Measurements from ENCODE around the gene PPP5C. TPM values are rescaled to one million over a fixed set of nuclear protein-coding genes. Genes with fewer than 3 reads are reported as not detected.
"Not testable (repeated sequence)": the region's sequence is repeated elsewhere in the genome, so short reads cannot be mapped to it uniquely, and the experiment has no call there.

Gene PPP5C
- total RNA-seq, 4 donors from 2014 or later: 39.9 to 74.7 (median 61.9) TPM

GRCh38 chr19:46308510-46308909 lies 38.4 kb upstream of the PPP5C start:
- Histone ChIP-seq H3K4me1 (peaks cover 11 to 79% (median 64%) of the 10 kb centered on the region in 4 donors), H3K9me3 (no peaks in the 10 kb centered on the region), H3K4me3 (no peak overlapping the region), H3K27me3 (no peaks in the 10 kb centered on the region), H3K27ac (replicated peaks in 1 of 4) (peak overlapping the region; percentile 48 to 97 (median 53)), H3K36me3 (peaks cover 95 to 100% (median 98%) of the 10 kb centered on the region in 4 donors)
- no peak for DNase-seq (ENCODE audit: extremely low spot score)
- intact Hi-C loops (cut with DNase I): loop anchor here (5.0 kb wide), 1 partner anchor 34 kb away; no protein-coding TSS in a partner anchor
- no peak for TF ChIP-seq POLR2AphosphoS5 (IDR thresholded peaks at IDR 0.05)
- TF ChIP-seq EP300 (IDR thresholded peaks at IDR 0.05): no peak
- TF ChIP-seq, protein P1, sequence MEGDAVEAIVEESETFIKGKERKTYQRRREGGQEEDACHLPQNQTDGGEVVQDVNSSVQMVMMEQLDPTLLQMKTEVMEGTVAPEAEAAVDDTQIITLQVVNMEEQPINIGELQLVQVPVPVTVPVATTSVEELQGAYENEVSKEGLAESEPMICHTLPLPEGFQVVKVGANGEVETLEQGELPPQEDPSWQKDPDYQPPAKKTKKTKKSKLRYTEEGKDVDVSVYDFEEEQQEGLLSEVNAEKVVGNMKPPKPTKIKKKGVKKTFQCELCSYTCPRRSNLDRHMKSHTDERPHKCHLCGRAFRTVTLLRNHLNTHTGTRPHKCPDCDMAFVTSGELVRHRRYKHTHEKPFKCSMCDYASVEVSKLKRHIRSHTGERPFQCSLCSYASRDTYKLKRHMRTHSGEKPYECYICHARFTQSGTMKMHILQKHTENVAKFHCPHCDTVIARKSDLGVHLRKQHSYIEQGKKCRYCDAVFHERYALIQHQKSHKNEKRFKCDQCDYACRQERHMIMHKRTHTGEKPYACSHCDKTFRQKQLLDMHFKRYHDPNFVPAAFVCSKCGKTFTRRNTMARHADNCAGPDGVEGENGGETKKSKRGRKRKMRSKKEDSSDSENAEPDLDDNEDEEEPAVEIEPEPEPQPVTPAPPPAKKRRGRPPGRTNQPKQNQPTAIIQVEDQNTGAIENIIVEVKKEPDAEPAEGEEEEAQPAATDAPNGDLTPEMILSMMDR (IDR thresholded peaks at IDR 0.05): no peak
- no peak for TF ChIP-seq POLR2A (IDR thresholded peaks at IDR 0.05; ENCODE audit: low read depth)
- 93% methylated on average over 6 of the region's 15 CpGs for WGBS

DNA sequence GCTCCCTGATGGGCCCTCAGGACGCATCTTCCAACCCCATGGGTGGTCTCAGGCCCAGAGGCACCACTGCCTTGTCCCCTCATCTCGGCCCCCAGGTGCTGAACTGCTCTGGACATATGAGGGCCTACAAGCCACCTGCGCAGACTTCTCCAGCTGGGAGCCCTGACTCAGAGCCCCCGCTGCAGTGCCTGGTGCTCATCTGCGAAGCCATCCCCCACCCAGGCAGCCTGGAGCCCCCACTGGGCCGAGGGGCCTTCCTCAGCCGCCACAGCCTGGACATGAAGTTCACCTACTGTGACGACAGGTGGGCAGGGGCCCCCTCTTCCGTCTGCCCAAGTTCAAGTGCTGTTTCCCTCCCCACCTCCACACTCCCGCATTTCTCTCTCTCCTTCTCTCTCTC lies 37.8 kb upstream of the PPP5C start:
- no peaks in the 10 kb centered on the region for H3K27me3 ChIP-seq
- H3K36me3 ChIP-seq: peaks cover 91 to 100% (median 96%) of the 10 kb centered on the region in 4 donors
- intact Hi-C loops (cut with DNase I): loop anchor here (5.0 kb wide), 1 partner anchor 33 kb away; no protein-coding TSS in a partner anchor
- TF ChIP-seq POLR2A (IDR thresholded peaks at IDR 0.05; ENCODE audit: low read depth) (no peak), POLR2AphosphoS5 (IDR thresholded peaks at IDR 0.05) (no peak), EP300 (IDR thresholded peaks at IDR 0.05) (no peak)
- TF ChIP-seq, protein P1 (IDR thresholded peaks at IDR 0.05): no peak
- WGBS: 93% methylated on average over 5 of the region's 10 CpGs
- H3K27ac ChIP-seq (replicated peaks in 1 of 4): peak overlapping the region in 2 of 4 donors; percentile 48 to 97
- DNase-seq (ENCODE audit: extremely low spot score): no peak
- no peaks in the 10 kb centered on the region for H3K9me3 ChIP-seq
- H3K4me3 ChIP-seq: no peak overlapping the region
- peaks cover 6 to 76% (median 60%) of the 10 kb centered on the region in 4 donors for H3K4me1 ChIP-seq

GRCh38 chr19:46311444-46311843 lies 35.4 kb upstream of the PPP5C start:
- H3K36me3 ChIP-seq: peaks cover 84 to 100% (median 95%) of the 10 kb centered on the region in 4 donors
- TF ChIP-seq EP300 (IDR thresholded peaks at IDR 0.05) (no peak), POLR2AphosphoS5 (IDR thresholded peaks at IDR 0.05) (no peak), POLR2A (IDR thresholded peaks at IDR 0.05; ENCODE audit: low read depth) (no peak)
- TF ChIP-seq, protein P1 (IDR thresholded peaks at IDR 0.05): no peak
- H3K4me1 ChIP-seq: peaks cover 0 to 52% (median 38%) of the 10 kb centered on the region in 4 donors
- H3K27ac ChIP-seq (replicated peaks in 1 of 4): peak overlapping the region; percentile 0 to 38 (median 37)
- WGBS: 100% methylated on average over 5 of the region's 5 CpGs
- intact Hi-C loops (cut with DNase I): no loop called here
- no peak for DNase-seq (ENCODE audit: extremely low spot score)
- H3K9me3 ChIP-seq: no peaks in the 10 kb centered on the region
- no peaks in the 10 kb centered on the region for H3K27me3 ChIP-seq
- H3K4me3 ChIP-seq: no peak overlapping the region

- intact Hi-C loops (cut with DNase I); H3K27me3 ChIP-seq; DNase-seq (ENCODE audit: extremely low spot score); H3K27ac ChIP-seq (replicated peaks in 1 of 4); H3K9me3 ChIP-seq; H3K4me3 ChIP-seq: not testable (repeated sequence)
- peaks cover 79 to 100% (median 91%) of the 10 kb centered on the region in 4 donors for H3K36me3 ChIP-seq
- peaks cover 0 to 42% (median 29%) of the 10 kb centered on the region in 4 donors for H3K4me1 ChIP-seq
- 83% methylated on average over 14 of the region's 14 CpGs for WGBS
Observed at GRCh38 chr19:46313540-46314469, 33.1 kb upstream of the PPP5C start.

GRCh38 chr19:46317339-46317738 lies 29.5 kb upstream of the PPP5C start:
- WGBS: 63% methylated on average over 2 of the region's 2 CpGs

More at GRCh38 chr19:46317339-46317738, 29.5 kb upstream of the PPP5C start:
- Histone ChIP-seq H3K36me3 (peaks cover 78 to 100% (median 89%) of the 10 kb centered on the region in 4 donors), H3K27ac (replicated peaks in 1 of 4) (peak overlapping the region in 2 of 4 donors; percentile 35 to 44), H3K27me3 (no peaks in the 10 kb centered on the region), H3K4me3 (no peak overlapping the region), H3K9me3 (no peaks in the 10 kb centered on the region), H3K4me1 (peaks cover 0 to 23% (median 20%) of the 10 kb centered on the region in 4 donors)
- no peak for TF ChIP-seq POLR2AphosphoS5 (IDR thresholded peaks at IDR 0.05)
- TF ChIP-seq, protein P1 (IDR thresholded peaks at IDR 0.05): no peak
- no peak for TF ChIP-seq POLR2A (IDR thresholded peaks at IDR 0.05; ENCODE audit: low read depth)
- TF ChIP-seq EP300 (IDR thresholded peaks at IDR 0.05): no peak
- DNase-seq (ENCODE audit: extremely low spot score): no peak
- intact Hi-C loops (cut with DNase I): no loop called here
